ENCODE measurements around the gene TACR1.

Gene TACR1

DNA sequence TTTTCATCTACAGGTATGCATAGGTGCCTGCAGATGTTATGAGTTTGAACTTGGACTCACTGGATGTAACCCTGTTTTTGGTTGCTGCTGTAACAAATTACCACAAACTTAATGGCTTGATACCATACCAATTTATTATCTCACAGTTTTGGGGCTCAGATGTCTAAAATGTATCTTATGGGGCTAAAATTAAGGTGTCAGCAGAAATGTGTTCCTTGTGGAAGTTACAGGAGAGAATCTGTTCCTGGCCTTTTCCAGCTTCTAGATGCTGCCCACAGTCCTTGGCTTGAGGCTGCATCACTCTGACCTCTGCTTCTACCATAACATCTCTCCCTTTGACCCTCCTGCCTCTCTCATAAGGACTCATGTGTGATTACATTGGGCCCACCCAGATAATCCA is 193.3 kb downstream of the TACR1 start:
- H3K9me3 ChIP-seq (ENCODE audit: control insufficient read depth, insufficient read depth, low read depth, low read length), result no peaks in the 10 kb centered on the region
- no peaks in the 10 kb centered on the region for H3K4me1 ChIP-seq (ENCODE audit: control insufficient read depth, insufficient read depth, low read length)
- no peak for TF ChIP-seq ZNF24 (tag by site-specific recombination; IDR thresholded peaks at IDR 0.05)
- no peak for TF ChIP-seq SP2 (tag by site-specific recombination; IDR thresholded peaks at IDR 0.05)
- no peak for TF ChIP-seq ZNF416 (tag by site-specific recombination; IDR thresholded peaks at IDR 0.05)
- no peak for TF ChIP-seq ZNF398 (tag by site-specific recombination; IDR thresholded peaks at IDR 0.05)
- no peak for TF ChIP-seq ZNF664 (tag by site-specific recombination; IDR thresholded peaks at IDR 0.05)
- no peak for TF ChIP-seq KLF9 (tag by site-specific recombination; IDR thresholded peaks at IDR 0.05; ENCODE audit: low read depth)
- TF ChIP-seq, protein P1, sequence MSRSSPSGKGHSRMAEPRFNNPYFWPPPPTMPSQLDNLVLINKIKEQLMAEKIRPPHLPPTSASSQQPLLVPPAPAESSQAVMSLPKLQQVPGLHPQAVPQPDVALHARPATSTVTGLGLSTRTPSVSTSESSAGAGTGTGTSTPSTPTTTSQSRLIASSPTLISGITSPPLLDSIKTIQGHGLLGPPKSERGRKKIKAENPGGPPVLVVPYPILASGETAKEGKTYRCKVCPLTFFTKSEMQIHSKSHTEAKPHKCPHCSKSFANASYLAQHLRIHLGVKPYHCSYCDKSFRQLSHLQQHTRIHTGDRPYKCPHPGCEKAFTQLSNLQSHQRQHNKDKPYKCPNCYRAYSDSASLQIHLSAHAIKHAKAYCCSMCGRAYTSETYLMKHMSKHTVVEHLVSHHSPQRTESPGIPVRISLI (tag by site-specific recombination; IDR thresholded peaks at IDR 0.05), result no peak
- no peak for TF ChIP-seq ZNF423 (tag by site-specific recombination; IDR thresholded peaks at IDR 0.05)
- no peak for TF ChIP-seq ZBTB10 (tag by site-specific recombination; IDR thresholded peaks at IDR 0.05)
- TF ChIP-seq WT1 (tag by site-specific recombination; IDR thresholded peaks at IDR 0.05), result no peak
- TF ChIP-seq SCRT1 (tag by site-specific recombination; IDR thresholded peaks at IDR 0.05; ENCODE audit: borderline replicate concordance), result no peak
- no peak for TF ChIP-seq GFI1B (tag by site-specific recombination; IDR thresholded peaks at IDR 0.05)
- no peak for TF ChIP-seq ZNF785 (tag by site-specific recombination; IDR thresholded peaks at IDR 0.05)
- TF ChIP-seq ZBTB26 (tag by site-specific recombination; optimal IDR thresholded peaks at IDR 0.05), result no peak
- no peak for TF ChIP-seq ZFP37 (tag by site-specific recombination; IDR thresholded peaks at IDR 0.05)
- TF ChIP-seq ZNF776 (tag by site-specific recombination; IDR thresholded peaks at IDR 0.05; ENCODE audit: borderline replicate concordance), result no peak
- TF ChIP-seq, protein P2, sequence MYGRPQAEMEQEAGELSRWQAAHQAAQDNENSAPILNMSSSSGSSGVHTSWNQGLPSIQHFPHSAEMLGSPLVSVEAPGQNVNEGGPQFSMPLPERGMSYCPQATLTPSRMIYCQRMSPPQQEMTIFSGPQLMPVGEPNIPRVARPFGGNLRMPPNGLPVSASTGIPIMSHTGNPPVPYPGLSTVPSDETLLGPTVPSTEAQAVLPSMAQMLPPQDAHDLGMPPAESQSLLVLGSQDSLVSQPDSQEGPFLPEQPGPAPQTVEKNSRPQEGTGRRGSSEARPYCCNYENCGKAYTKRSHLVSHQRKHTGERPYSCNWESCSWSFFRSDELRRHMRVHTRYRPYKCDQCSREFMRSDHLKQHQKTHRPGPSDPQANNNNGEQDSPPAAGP (tag by site-specific recombination; IDR thresholded peaks at IDR 0.05), result no peak
- H3K4me3 ChIP-seq (ENCODE audit: low read depth, low read length), result no peak overlapping the region
- ChIA-PET POLR2A (no interaction called here), CTCF (no interaction called here)
- no peaks in the 10 kb centered on the region for H3K36me3 ChIP-seq (ENCODE audit: control insufficient read depth in 2 of 2, insufficient read depth in 1 of 2, low read length in 2 of 2)
- H3K27ac ChIP-seq (ENCODE audit: extremely low read depth, low read depth, low read length), result no peak overlapping the region

- no peaks in the 10 kb centered on the region for H3K36me3 ChIP-seq (ENCODE audit: control insufficient read depth in 2 of 2, insufficient read depth in 1 of 2, low read length in 2 of 2)
- H3K4me1 ChIP-seq (ENCODE audit: control insufficient read depth, insufficient read depth, low read length), result no peaks in the 10 kb centered on the region
- H3K9me3 ChIP-seq (ENCODE audit: control insufficient read depth, insufficient read depth, low read depth, low read length), result no peaks in the 10 kb centered on the region
- CTCF ChIA-PET, result interaction anchor here (0.6 to 1.2 kb wide), 3 partner anchors 19 to 313 kb away, joined by 3 read pairs; no protein-coding TSS in a partner anchor
- POLR2A ChIA-PET, result no interaction called here
- no peak overlapping the region for H3K4me3 ChIP-seq (ENCODE audit: low read depth, low read length)
- H3K27ac ChIP-seq (ENCODE audit: extremely low read depth, low read depth, low read length), result no peak overlapping the region
- TF ChIP-seq KLF8 (tag by site-specific recombination; IDR thresholded peaks at IDR 0.05) (no peak), ZNF24 (tag by site-specific recombination; IDR thresholded peaks at IDR 0.05) (no peak), GLIS1 (tag by site-specific recombination; IDR thresholded peaks at IDR 0.05) (no peak), ZNF830 (tag by site-specific recombination; IDR thresholded peaks at IDR 0.05; ENCODE audit: low read depth) (no peak), ZBTB7A (tag by site-specific recombination; IDR thresholded peaks at IDR 0.05; ENCODE audit: low read depth) (no peak)
- TF ChIP-seq, protein P3, sequence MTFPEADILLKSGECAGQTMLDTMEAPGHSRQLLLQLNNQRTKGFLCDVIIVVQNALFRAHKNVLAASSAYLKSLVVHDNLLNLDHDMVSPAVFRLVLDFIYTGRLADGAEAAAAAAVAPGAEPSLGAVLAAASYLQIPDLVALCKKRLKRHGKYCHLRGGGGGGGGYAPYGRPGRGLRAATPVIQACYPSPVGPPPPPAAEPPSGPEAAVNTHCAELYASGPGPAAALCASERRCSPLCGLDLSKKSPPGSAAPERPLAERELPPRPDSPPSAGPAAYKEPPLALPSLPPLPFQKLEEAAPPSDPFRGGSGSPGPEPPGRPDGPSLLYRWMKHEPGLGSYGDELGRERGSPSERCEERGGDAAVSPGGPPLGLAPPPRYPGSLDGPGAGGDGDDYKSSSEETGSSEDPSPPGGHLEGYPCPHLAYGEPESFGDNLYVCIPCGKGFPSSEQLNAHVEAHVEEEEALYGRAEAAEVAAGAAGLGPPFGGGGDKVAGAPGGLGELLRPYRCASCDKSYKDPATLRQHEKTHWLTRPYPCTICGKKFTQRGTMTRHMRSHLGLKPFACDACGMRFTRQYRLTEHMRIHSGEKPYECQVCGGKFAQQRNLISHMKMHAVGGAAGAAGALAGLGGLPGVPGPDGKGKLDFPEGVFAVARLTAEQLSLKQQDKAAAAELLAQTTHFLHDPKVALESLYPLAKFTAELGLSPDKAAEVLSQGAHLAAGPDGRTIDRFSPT (tag by site-specific recombination; IDR thresholded peaks at IDR 0.05), result no peak
- TF ChIP-seq, protein P1 (tag by site-specific recombination; IDR thresholded peaks at IDR 0.05), result no peak
- TF ChIP-seq, protein P4, sequence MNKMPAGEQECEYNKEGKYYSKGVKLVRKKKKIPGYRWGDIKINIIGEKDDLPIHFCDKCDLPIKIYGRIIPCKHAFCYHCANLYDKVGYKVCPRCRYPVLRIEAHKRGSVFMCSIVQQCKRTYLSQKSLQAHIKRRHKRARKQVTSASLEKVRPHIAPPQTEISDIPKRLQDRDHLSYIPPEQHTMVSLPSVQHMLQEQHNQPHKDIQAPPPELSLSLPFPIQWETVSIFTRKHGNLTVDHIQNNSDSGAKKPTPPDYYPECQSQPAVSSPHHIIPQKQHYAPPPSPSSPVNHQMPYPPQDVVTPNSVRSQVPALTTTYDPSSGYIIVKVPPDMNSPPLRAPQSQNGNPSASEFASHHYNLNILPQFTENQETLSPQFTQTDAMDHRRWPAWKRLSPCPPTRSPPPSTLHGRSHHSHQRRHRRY (tag by site-specific recombination; IDR thresholded peaks at IDR 0.05), result no peak
Measured at GRCh38 chr2:75003773-75004172, 195.5 kb downstream of the TACR1 start.

Measured in HEK293 (cell line).